Peyer's patch (tissue), 4 donors: Measurements from ENCODE around the gene TRIO.

Experiments
- CTCF ChIP-seq, 6 experiments: fragments of 450-650 bp in 4 of 6; fragments of 200-600 bp in 2 of 6; sonication (generic) in 1 of 6; IDR thresholded peaks; one replicate each; pipeline ENCODE4 v1.5.1; 2017 to 2019; ENCODE audit warnings: antibody characterized with exemption in 6 of 6, mild to moderate bottlenecking in 3 of 6, moderate library complexity in 1 of 6
- POLR2A ChIP-seq, 2 donors: fragments of 450-650 bp; IDR thresholded peaks; one replicate each; pipeline ENCODE4 v1.5.1; 2017; ENCODE audit warnings: antibody characterized with exemption in 2 of 2, mild to moderate bottlenecking in 2 of 2, moderate library complexity in 2 of 2

GRCh38 chr5:14556015-14556414, 412.9 kb downstream of the TRIO start:
- TF ChIP-seq CTCF (IDR thresholded peaks at IDR 0.05) = no peak
- TF ChIP-seq POLR2A (IDR thresholded peaks at IDR 0.05) = no peak
